GM18505 (cell line): ENCODE data around the gene AMPD3.
A peak's percentile ranks its signal among the peaks of the same experiment; 100 is the strongest.

Source experiments
- ATAC-seq: cut with Tn5 transposase; IDR thresholded peaks from one replicate; pipeline ENCODE4 v1.9.1; 2021; ENCODE audit not compliant: unreplicated experiment
- POLR2A ChIP-seq: IDR thresholded peaks from 4 replicates; pipeline ENCODE4 v1.6.1; 2011; ENCODE audit warnings: borderline replicate concordance; ENCODE audit not compliant: insufficient read depth, insufficient read length; ENCODE audit errors: extremely low read depth

AMPD3 gene

DNA sequence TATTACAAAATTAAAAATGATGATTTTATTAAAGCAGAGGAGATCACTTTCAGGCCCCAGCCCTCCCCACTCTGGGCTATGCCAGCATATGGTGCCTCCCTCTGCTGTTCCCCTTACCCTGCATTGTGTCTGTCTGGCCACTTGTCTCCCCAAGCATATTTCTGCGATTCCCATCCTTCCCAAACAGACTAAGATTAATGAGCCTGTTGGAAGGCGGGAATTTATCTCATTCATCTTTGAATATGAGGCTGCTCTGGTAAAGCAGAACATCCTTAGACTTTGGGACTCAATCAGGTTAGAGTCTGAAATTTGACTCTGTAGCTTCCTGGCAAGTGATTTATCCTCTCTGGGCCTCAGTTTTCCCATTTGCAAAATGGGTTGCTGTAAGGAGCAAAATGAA, 25.7 kb downstream of the AMPD3 start:
- no peak for ATAC-seq
- no peak for TF ChIP-seq POLR2A

DNA sequence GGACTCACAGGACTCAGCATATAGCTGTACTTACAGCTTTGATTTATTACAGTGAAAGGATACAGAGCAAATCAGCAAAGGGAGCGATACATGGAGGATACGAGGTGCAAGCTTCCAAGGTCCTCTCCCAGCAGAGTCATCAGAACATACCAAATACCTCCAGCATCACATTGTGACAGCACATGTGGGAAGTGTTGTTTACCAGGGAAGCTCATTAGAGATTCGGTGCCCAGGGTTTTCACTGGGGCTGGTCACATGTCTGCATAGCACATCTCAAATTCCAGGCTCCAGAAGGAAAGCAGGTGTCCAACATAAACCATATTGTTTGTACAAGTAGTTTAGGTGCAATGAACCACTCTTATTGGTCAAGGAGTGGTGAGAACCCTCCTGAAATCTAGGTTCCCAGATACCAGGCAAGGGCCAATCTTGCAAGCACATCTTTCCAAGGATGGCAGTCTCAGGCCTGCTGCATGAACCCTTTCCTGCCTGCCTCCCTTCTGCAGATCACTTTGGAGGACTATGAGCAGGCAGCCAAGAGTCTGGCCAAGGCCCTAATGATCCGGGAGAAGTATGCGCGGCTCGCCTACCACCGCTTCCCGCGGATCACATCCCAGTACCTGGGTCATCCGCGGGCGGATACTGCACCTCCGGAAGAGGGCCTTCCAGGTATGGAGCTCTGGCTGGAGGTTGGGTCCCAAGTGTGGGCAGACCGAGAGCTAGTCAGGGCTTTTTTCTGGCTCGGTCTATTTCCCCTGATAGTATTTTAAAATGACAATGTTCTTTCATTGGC, 26.7 kb downstream of the AMPD3 start:
- TF ChIP-seq POLR2A, result no peak
- ATAC-seq, result no peak

- ATAC-seq, result no peak
- no peak for TF ChIP-seq POLR2A
Observed at GRCh38 chr11:10483174-10483573, 28.1 kb downstream of the AMPD3 start.

DNA sequence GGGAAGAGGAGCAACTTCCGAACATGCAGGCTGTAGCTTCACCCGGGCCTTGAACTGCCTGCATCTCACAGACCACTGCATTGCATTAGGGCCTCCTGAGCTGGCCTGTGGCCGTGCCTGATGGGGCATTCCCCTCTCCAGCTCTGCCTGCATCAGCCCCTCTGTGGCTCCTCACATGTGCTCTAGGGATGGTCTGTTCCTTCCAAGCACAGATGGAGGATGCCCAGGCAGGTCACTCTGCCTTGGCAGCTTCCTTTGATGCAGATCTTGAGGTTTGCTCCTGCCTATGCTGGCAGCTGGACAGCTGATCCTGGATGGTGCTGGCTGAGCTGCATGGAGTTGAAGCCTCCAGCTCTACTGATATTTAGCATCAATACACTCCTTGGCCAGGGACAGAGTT, 28.5 kb downstream of the AMPD3 start:
- ATAC-seq, result no peak
- TF ChIP-seq POLR2A, result no peak

DNA sequence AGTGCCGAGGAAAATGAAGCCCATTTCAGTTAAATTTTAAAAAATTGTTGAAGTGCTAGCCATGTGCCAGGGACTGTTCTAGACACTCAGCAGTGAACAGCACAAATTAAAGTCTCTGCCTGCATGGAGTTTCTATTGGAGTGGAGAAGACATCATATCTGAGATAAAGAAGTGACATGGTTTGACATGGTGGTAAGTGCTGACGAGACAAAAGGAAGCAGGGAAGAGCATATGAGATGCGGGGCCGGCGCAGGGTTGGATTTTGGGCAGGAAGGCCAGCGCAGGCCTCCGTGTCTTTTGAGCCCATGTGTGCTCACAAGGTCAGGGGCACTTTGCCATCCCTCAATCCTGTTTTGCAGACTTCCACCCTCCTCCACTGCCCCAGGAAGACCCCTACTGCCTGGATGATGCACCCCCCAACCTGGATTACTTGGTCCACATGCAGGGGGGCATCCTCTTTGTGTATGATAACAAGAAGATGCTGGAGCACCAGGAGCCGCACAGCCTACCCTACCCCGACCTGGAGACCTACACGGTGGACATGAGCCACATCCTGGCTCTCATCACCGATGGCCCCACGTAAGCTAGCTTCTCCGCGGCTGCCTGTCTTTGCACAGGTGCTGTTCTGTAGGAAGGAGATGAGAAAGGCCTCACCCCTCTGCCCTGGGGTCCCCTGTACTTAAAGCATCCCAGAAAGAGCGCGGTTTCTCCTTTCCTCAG, 29.6 kb downstream of the AMPD3 start:
- no peak for TF ChIP-seq POLR2A
- ATAC-seq, result no peak

DNA sequence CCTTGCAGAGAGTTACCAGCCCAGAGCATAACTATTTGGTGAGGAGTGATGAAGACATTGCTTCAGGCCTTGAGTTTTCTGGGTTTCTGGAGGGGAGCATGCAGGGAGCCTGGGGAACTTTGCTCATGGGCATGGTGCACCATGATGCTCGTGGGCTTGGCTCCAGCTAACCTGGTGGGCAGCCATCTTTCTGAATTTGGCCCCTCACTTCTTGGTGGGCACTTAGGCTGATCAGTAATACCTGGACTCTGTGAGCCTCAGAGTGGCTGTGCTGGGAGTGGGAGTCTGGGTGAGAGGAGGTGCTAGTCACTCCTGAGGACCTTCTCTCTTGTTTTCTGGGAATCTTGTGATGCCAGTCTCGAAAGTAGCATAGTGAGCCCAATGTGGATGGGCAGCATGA, 30.6 kb downstream of the AMPD3 start:
- no peak for ATAC-seq
- no peak for TF ChIP-seq POLR2A

DNA sequence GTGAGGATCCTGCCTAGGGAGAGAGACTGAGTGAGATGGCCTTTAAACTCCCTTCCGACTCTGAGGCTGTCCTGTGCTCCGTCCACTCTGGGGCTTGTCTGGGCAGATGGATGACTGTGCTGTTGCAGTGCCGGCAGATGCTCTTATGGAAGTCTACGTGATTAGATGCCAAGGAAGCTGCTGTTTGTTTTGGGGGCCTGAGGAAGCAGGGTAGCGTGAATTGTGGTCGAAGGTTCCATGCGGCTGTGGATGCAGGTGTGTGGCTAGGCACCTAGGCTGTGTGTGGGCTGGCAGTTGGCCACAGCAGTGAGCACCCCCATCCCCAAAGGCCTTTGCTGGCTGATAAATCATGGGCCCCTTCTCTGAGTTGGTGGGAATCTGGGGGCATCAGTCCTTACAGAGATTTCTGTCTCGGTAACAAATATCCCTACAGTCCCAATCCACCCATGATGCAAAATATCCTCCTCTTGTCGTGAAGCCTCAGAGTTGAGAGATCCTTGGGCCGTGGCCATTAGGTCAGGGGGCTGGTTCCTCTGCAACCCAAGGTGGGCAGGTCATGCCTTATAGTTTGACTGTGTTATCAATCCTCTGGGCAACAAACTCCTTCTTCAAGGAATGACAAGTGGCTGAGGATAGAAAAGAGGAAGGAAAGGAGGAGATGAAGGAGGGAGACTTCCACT, 31.2 kb downstream of the AMPD3 start:
- no peak for TF ChIP-seq POLR2A

GRCh38 chr11:10487002-10487647, 32.1 kb downstream of the AMPD3 start:
- TF ChIP-seq POLR2A, result no peak
- no peak for ATAC-seq

More for the DNA sequence above, 31.2 kb downstream of the AMPD3 start:
- ATAC-seq, result no peak

DNA sequence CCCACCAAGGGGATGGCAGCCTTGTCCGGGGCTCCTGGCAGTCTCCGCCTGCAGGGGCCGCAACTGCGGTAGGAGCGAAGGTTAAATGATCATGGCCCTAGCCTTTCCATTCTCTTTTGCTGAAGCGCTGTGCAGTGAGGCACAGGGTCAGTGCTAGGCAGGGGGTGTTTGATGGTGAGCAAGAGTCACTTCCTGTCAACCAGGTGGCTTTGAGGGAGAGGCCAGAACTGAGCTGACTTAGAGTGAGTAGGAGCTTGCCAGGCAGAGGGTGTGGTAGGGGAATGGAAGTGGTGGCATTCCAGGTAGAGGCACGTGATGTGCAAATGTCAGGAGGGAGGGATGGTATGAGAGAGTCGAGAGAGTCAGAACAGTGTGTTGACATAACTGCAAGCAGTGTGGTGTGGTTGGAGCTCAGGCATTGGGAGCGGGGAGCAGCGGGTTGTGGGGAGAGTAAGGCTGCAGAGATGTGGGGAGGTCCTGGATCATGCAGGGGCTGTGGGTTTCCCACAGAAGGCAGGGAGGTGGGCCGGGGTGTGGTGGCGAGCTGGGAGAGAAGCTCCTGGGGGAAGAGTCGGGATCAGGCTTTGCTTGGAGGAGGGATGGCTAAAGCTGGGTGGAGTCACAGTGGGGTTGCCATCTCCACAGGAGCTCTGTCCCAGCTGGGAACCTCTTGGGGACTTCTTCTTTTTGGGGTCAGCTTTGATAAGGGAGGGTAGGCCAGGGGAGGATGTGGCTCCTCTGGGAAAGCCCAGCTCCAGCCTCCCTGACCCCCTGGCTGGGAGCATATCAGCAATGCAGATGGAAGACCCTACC, 33.3 kb downstream of the AMPD3 start:
- no peak for ATAC-seq
- no peak for TF ChIP-seq POLR2A

DNA sequence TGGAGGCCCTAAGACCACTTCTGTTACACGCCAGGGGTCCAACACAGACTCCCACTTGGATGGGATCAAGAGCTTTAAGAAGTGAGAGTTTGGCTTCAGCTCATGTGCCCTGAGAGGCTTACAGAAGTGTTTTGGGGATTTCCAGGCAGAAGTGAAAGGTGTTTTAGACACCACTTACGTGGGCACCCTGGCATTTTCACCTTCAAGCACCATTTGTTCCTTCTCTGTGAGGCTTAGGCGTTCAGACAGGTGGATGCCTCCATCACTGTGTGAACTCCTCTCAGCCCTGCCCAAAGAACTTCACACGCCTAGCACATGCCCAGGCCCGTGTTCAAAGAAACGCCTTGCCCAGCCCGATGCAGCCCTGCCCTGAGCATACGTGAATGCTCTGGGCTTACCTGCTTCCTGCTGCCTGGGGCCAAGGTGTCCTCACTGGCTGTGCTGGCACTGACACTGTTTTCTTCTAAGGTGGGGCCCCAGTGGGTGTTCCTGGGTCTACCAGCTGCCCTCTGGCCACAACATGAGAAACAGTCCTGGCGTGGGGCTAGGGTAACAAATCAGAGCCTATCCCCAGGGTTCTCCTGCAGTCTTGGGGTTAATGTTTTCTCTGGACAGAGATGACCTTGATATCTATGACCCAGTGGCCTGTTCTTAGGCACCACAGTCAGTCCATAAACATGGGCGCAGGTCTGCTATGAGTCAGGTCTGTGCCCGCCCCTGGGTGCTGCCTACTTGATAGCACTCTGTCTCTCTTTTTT, 34.0 kb downstream of the AMPD3 start:
- TF ChIP-seq POLR2A, result no peak
- peak; percentile 66 for ATAC-seq

DNA sequence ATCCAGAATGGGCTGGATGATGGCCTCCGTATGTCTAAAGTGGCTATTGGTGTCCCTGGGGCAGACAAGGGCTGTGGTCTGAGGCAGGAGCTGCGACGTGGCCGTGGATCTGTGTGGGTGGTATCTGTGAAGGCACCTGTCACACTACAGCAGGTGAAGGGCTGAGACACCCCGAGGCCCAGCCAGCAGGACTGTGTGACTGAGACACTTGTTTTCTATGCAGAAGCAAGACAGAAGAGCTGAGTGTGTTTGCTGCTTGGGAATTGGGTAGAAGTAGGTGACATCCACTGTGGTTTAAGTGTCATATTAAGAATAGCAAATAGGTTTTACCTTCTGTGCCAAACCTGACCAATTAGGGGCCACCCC, 35.0 kb downstream of the AMPD3 start:
- ATAC-seq, result no peak
- TF ChIP-seq POLR2A, result no peak
